HG02938 (cell line): Measurements from ENCODE around the gene VSIG10L.
A peak's percentile ranks its signal among the peaks of the same experiment; 100 is the strongest.

Source experiments
- ATAC-seq: cut with Tn5 transposase; IDR thresholded peaks from one replicate; pipeline ENCODE4 v1.9.1; 2021; ENCODE audit warnings: mild to moderate bottlenecking, moderate library complexity; ENCODE audit not compliant: unreplicated experiment

The VSIG10L gene

DNA sequence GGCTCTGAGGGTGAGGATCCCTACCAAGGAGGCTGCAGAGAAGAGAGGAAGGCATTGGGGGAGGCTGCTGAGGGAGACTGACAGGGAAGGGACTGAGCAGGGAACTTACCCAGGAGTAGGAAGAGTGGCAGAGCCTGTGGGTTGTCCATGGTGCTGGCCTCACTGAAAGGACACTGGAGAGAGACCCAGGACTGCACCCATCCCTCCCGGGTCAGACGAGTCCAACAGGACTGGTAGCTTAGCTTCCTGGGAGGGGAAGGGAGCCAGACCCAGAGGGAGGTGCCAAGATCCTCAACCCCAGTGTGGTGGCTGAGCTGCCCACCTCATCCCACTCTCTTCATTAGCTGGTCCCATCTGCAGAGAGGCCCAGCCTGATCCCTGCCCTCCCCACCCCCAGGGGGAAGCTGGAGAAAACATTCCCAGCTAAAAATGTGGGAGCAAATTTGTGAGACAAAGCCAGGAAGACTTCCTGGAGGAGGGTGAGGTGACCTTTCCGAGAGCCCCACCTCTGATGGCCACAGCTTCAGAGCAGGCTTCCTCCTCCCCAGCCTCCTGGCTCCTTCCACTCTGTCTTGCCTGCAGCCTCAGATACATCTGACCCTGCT is at the start of gene VSIG10L:
Gene VSIG10L (minus strand): TSS at position 164 of the 605 bp plus-strand sequence. CDS start 15 bp downstream, at position 149.
- no peak for ATAC-seq

DNA sequence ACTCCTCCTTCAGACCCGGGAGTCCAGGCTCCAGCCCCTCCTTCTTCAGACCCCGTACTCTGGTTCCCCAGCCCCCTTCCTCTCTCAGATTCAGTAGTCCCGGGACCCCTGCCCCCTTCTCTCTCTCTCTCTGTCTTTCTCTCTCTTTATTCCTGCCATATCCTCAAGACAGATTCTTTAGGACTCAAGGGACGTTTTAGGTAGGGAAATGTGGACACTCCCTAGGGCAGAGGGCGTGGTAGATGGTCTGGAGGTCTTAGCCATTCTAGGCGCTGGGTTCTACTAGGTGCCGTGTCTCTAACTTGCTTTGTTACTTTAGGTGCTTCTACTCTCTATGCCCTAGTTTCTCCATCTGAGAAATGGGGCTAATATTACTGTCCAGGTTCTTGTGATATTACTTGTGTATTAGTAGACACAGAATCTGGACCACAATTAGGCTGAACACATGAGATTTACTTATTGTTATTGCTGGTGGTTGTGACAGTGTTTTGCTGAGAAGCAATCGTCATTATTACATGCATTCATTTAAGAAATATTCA is 49.2 kb upstream of the VSIG10L start:
- no peak for ATAC-seq

DNA sequence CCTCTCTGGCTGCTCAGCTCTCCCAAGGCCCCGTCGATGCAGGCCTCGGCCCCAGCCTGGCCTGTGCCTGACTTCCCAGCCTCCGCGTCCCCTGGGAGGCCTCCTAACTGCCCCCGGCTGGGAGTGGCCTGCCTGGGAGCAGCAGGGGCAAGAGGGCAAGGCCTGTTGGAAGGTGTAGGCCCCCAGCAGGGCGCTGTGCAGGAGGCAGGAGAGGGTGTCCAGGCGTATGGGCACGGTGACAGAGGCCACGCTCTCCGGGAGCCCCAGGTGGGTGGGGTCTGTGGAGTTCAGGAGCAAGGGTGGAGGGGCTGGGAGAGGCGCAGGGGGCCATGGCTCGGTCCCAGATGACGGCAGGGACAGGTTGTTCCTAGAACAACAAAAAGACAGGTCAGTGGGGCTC is 47.2 kb upstream of the VSIG10L start:
- no peak for ATAC-seq

DNA sequence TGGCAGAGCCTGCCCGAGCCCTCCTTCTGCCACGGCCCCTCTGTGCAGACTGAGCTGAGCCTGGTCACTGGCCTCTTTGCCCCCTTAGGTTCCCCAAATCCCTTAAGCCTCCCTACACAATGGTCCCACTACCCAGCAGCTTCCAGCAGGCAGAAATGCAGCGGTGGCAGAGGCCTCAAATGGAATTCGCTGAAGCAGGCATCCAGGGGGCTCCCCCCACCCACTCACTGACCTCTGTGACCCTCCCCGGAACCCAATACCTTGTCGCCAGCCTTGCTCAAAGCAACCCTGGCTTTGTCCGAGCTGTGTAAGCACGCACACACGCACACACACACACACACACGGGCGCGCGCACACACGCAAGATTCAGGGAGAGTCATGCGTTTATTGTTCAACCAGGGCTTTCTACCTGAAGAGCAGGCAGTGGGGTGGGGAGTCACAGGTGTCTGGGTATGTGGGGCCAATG is 46.0 kb upstream of the VSIG10L start, which contains the start of gene LIM2:
Gene LIM2 (minus strand): TSS at position 51 of the 466 bp plus-strand sequence. CDS start 531 bp downstream, outside the sequence.
- ATAC-seq = no peak

DNA sequence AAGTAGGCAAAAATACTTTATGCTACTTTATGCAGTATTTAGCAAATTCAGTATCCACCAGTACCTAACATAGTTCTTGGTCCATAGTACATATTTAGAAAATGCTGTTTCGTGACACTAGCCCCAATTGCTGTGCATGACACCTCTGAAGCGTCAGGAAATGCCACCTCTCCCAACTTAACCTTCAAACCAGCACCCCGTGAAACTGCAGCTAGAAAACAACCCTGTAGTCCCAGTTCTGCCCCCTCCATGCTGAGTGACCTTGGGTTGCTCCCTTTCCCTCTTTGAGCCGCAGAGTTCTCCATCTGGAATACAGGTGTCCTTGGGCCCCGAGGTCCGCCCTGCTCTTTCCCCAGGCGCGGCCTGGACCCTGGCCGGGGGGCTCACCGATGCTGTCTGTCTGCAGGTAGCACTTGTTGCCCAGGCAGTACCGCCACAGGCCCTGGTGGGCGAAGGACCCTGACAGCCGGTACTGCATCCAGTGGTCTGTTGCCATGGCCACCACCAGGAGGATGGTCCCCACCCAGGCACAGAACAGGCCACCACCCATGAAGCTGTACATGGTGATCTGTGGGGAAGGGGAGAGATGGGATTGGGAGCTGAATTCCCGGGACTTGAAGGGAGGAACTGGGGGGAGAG is 45.1 kb upstream of the VSIG10L start:
- ATAC-seq = no peak

DNA sequence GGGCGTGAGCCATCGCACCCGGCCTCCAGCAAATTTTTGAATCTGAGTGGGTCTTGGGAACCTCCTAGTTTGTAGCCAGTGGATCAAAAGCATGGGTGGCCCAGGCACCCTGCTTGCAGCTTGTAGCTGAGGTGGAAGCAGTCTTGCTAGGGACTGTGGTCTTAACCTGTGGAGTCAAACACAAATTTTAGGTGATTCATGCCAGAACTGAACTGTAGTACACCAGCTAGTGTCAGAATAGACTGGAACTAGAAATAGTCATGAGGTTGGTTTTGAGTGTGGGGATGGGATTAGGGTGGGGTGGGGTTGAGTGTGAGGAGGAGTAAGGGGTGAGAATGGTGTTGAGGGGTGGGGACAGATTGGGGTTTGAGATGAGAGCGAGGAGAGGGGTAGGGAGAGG is 40.1 kb upstream of the VSIG10L start:
- no peak for ATAC-seq

DNA sequence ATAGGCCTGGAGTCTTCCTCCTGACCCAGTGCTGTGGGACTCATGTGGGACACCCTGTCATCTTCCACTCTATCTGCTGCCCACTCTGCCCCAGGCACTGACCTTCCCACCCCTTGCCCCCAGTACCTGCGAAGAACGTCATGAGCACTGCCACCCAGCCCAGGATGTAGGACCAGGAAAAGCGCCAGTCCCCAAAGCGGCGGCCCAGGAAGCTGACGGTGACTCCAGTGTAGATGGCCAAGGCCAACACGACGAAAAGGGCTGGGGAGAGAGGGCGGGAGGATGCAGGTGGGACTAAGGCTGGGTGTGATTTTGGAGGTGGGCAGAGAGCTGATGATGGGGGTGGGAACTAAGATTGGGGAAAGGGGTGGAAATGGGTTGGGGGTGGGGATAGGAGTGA is 38.4 kb upstream of the VSIG10L start:
- no peak for ATAC-seq

DNA sequence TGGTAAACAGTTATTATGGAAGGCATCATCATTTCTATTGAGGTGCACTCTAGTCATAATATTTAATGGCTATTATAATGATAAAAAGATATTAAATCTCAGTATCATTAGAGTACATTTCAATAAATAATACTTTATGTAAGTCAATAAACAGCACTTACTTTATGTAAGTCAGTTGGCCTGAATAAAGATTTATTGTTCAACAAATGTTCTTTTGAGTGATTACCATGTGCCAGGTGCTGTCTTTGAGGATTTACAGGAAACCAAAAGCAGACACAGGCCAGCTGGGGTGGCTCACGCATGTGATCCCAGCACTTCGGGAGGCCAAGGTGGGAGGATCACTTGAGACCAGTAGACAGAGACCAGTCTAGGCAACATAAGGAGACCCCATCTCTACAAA is 35.5 kb upstream of the VSIG10L start:
- ATAC-seq = no peak

DNA sequence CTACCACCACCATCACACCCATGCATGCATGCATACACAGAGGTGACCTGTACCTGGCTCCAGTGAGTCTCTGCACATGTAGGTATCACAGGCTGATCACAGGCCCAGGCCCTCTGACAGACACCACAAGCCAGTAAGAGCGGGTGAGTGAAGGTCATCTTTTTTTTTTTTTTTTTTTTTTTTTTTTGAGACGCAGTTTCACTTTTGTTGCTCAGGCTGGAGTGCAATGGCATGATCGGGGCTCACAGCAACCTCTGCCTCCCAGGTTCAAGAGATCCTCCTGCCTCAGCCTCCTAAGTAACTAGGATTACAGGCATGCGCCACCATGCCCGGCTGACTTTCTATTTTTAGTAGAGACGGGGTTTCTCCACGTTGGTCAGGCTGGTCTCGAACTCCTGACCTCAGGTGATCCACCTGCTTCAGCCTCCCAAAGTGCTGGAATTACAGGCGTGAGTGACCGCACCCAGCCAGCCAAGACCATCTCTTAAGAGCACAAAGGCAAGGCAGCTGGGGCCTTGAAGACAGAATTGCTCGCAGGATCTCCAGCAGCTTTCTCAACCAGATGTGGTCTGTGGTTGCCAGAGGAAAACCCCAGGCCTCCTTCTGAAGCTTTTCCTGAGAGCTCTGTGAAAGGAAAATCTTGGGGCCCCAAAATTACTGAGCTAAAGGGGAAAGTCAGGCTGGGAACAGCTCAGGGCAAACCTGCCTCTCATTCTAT is 33.7 kb upstream of the VSIG10L start:
- no peak for ATAC-seq

DNA sequence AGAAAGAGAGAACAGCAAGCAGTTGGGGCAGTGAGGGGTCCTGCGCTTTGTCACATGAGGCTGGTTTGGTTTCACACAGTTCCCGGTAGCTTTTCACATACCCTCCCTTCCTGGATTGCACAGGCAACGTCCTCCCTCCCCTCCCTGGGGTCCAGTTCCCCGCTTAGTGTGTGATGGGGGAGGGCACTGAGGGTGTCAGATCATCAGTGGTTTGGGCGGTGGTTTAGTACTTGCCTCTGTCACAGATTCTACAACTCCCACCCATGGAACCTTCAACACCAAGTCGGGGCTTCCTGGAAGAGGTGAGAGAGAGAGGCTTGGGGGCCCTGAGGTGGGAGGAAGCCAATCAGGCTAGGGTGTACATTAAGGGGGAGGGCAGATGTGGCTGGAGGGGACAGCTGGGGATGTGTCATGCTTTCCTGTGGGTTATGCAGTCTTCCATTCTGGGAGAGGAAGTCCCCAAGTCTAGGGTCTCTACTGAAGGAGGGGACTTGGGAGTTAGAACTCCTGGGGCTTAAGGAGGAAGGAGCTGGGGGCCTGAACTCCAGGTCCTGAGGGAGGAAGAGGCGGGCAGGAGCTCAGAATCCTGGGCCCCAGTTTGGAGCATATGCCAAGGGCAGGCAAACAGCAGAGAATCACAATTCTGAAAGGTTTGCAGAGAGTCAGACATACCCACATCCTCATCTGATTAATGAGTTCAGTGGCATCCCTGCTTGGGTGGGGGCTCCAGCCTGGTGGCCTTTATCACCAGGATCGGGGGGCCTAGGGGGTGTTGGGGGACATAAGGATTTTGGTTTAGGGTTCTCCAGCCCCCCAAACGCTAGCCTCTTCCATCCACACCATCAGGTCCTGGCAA is 30.9 kb upstream of the VSIG10L start, which contains the start of gene NKG7:
Gene NKG7 (minus strand): TSS at position 6 of the 856 bp plus-strand sequence. CDS start 119 bp downstream, outside the sequence.
- ATAC-seq = no peak

DNA sequence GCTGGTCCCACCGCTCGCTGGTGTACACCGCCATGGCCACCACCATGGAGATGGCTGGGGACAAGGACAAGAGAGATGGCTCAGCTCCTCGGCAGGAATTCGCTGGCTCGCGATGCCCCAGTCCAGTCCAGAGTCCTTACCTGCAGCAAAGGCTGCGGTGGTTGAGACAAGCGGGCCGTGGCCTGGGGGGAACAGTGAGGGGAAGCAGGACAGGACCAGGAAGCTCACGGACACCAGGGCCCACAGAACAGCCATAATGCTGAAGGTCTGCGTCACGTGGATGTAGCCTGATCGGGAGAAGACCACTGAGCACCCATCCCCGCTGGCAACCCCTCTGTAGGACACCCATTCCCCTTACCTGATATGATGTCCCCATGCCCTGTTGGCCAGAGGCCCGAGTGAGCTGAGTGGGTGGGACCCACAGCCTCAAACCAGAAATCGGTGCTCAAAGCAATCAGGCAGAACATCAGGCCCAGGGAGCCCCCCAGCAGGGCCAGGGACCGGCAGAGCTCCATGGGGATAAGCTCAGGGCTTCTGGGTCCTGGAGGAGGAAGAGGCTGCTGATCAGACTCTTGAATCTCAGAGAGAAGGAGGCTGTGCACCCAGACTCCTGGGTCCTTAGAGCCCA is 30.2 kb upstream of the VSIG10L start:
- ATAC-seq = no peak

DNA sequence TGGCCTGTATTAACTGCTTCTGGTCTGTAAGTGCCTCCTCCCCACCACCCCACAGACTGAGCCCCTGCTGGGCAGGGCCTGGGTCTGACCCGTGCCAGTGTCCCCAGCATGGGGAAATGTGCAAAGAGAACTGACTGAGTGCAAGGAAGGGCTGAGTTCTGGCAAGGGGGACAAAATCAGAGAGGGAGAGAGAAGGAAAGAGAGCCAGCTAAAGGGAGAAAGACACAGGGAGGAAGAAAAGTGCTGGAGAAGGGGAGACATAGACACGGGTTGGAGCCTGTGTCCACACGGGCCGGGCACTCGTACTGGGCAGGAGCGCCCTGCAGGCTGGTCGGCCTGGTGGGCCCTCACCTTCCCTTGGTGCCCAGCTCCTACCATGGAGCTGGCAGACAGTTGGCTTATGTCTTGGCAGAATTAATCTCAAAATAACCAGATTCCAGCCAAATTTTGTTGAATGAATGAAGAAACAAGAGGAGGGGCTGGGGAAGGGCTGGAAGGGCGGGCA is 29.3 kb upstream of the VSIG10L start:
- no peak for ATAC-seq

DNA sequence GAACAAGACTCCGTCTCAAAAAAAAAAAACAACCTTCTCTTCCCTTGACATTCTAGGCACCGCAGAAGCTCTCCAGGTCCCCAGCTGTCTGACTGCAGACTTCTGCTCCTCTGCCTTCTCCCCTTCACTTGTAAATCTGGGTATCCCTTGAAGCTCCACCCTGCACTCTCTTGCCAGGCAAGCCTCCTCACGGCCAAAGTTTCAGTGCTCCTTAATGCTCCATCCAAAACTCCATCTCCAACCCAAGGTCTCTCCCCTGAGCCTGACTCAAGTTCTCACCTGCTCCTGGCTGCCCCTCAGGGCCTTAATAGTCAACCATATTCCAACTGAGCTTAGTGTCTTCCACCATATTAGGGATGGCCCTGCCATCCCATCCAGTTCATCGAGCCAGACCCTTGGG is 28.3 kb upstream of the VSIG10L start:
- ATAC-seq = no peak

DNA sequence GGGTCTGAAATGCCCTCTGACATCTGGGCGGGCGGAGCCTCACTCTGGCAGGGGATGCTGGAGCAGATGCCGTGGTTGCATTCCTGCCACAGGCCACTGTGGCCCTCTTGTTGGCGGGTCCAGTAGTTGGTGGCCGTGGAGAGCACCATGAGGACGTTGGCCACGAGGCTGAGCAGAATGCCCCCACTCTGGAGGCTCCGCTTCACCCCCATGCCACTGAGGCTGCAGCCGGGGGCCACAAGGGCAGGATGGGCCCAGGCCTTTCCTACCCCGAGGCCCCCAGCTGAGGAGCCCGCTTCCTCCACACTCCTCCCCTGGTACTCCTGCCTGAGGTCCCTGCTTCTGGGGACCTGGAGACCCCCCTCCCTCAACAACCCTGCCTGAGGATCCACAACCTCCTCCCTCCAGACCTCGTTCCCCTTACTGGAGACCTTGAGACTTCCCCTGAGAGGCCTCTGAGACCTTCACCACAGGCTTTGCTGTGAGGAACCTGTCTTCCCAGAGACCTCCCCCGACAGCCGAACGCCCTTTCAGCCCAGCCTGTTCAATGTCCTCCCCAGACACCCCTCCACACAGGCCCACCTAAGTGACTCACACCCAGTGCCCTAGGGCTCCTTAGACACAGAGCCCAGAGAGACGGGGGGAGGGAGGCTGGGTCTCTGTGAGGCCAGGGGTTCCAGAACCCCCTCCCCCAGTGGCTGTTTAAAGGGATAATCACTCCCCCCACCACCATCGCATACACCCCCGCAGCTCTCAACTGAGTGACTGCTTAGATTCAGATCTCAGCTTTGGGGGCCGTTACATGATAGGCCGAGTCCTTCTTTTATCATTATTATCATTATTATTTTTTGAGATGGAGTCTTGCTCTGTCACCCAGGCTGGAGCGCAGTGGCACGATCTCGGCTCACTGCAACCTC is 26.7 kb upstream of the VSIG10L start, which contains the start of gene CLDND2:
Gene CLDND2 (minus strand): TSS at position 638 of the 917 bp plus-strand sequence. CDS start 426 bp downstream, at position 212.
- ATAC-seq = no peak

DNA sequence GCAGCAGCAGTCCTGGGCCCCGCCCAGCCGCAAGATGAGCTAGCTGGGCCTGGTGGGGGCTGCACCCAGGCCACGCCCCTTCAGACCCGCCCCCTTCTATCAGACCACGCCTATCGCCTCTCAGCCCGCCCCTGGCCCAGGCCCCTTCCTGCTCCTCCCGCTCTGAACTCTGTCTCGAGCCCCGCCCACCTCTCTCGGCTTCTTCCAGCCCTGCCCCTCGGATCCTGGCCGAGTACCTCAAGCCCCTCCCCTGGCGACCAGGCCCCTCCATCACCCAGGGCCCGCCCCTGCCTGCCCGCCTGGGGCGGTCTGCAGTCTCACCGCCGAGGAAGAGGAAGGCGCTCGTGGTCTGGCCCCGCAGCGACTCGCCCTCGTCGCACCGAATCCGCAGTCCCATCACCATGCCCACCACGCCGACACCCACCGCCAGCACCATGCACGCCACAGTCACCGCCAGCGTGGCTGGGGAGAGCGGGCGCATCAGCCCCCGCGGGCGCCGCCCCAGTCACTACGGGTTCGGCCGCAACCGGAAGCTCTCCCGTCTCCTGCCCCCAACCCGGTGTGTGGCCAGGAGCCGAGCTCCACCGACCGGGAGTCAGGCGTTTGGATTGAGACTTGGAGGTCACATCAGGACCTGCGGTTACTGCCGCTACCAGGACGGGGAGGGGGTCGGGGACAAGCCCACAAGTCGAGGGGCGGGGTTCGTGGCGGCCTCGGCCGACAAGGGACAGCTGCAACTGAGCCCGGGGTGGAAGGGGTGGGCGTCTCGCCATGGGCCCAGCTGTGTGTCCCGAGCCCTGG is 25.8 kb upstream of the VSIG10L start:
- peak; percentile 68 for ATAC-seq

DNA sequence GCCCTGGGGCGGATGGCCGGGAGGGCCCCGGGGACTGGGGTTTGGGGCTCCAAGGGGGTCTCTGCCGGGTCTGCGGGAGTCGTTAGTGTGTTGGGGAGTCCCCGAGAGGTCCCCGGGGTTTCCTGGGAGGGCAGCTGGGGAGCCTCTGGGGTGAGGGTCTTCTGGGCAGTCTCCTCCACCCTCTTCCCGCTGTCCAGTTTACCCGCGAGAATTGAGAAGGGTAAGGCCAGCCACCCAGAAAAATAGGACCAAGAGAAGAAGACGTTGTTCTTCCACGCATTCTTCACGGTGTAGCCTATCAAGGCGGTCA is 25.3 kb upstream of the VSIG10L start:
- ATAC-seq = no peak

DNA sequence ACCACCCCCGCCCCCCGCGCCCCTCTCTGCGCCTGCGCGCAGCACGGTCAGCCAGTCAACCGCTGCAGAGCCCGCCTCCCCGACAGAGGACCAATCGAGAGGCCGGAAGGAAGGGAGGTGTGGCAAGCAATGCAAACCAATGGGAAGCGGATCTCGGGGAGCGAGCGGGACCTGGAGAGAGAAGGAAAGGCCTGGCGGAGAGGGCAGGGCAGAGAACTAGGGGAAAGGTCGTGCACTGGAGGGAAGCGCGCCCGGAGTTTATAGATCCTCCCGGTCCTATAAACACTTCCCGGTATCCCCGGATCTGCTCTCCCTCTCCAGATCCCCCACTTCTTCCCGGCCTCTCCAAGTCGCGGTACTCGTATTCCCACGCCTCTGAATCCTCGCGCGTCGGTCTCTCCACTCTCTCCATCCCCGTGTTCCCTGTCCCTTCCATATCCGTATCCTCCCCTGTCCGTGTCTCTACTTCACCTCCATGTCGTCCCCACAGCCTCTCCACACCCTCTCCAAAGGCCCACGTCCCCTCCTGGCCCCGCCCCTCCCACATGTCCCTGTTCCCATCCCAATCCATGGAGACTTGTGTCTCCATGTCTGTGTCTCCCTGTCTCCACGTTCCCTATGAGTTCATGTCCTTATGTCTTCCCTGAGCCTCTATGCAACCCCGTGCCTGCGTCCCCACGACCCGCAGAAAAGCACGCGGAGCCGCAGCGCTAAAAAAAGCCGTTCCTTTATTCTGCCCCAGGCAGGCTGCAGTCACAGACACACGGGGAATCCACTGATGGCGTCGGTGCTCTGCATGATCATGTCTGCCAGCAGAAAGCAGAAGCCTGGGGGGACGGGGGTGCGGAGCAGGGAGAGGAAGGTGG is 24.7 kb upstream of the VSIG10L start:
- peak; percentile 37 for ATAC-seq
